Measurements from ENCODE around the gene IRX4. TPM values are rescaled to one million over a fixed set of nuclear protein-coding genes. Genes with fewer than 3 reads are reported as not detected.

IRX4 gene
- total RNA-seq, 3 donors from 2014 or later: not detected

DNA sequence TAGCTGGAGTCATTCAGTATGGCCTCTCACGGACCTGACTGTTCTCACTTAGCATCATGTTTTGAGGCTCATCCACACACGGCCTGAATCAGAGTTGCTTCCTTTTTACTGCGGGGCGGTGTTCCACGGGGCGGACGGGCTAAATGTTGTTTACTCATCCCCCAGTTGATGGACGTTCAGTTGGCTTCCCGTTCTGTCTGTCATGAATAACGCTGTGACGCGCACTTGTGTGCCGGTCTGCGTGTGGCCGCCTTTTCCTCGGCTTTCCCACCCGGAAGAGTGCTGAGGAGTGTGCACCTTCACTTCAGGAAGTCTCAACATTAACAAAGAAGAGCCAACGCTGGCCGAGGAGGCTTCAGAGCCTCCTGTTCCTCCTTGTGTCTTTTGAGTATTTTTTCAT is 39.0 kb upstream of the IRX4 start:
- DNase-seq: no peak
- no peak overlapping the region for H3K4me3 ChIP-seq
- no peaks in the 10 kb centered on the region for H3K4me1 ChIP-seq (ENCODE audit: low read depth)
- intact Hi-C loops (cut with DNase I, micrococcal nuclease): no loop called here
- no peaks in the 10 kb centered on the region for H3K9me3 ChIP-seq
- TF ChIP-seq, protein P1, sequence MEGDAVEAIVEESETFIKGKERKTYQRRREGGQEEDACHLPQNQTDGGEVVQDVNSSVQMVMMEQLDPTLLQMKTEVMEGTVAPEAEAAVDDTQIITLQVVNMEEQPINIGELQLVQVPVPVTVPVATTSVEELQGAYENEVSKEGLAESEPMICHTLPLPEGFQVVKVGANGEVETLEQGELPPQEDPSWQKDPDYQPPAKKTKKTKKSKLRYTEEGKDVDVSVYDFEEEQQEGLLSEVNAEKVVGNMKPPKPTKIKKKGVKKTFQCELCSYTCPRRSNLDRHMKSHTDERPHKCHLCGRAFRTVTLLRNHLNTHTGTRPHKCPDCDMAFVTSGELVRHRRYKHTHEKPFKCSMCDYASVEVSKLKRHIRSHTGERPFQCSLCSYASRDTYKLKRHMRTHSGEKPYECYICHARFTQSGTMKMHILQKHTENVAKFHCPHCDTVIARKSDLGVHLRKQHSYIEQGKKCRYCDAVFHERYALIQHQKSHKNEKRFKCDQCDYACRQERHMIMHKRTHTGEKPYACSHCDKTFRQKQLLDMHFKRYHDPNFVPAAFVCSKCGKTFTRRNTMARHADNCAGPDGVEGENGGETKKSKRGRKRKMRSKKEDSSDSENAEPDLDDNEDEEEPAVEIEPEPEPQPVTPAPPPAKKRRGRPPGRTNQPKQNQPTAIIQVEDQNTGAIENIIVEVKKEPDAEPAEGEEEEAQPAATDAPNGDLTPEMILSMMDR (IDR thresholded peaks at IDR 0.05): no peak
- no peaks in the 10 kb centered on the region for H3K36me3 ChIP-seq (ENCODE audit: low read depth)
- no peak for ATAC-seq

DNA sequence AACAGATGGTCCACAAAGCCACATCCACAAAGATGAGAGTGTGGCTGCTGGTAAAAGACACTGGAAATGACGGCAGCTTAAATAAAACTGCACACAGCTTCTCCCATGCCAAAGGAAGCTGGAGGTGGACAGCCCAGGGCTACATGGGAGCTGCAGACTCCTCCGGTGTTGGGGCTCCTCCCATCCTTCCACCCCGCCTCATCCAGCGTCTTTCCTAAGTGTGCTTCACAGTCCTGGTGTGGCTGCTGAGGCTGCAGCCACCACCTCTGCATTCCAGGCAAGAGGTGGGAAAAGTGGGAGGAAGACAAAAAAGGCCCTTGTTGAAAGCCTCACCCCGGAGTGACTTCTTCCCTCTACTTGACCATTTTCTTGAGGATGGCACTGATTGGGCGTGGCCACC is 37.0 kb upstream of the IRX4 start:
- Histone ChIP-seq H3K4me3 (no peak overlapping the region), H3K9me3 (no peaks in the 10 kb centered on the region), H3K4me1 (ENCODE audit: low read depth) (no peaks in the 10 kb centered on the region), H3K36me3 (ENCODE audit: low read depth) (no peaks in the 10 kb centered on the region)
- TF ChIP-seq, protein P1 (IDR thresholded peaks at IDR 0.05): no peak
- DNase-seq: no peak
- intact Hi-C loops (cut with DNase I, micrococcal nuclease): no loop called here
- ATAC-seq: no peak

DNA sequence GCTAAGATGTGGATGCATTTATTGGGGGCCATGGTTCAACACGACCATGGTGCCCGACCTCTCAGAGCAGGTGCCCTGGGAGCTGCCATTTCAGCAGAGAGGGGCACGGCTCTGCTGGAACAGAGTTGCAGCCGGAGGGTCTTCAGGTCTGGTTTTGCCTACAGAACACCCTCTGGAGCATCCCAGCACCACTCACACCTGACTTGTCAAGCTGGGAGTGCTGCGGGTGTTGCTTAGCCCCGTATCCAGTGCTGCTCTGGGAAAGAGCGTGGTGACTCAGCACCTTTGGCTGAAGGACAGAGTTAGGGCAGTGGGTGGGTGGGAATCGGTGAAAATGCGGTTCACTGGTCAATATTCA is 36.5 kb upstream of the IRX4 start:
- ATAC-seq (no peak), DNase-seq (no peak)
- Histone ChIP-seq H3K9me3 (no peaks in the 10 kb centered on the region), H3K4me3 (no peak overlapping the region), H3K4me1 (ENCODE audit: low read depth) (no peaks in the 10 kb centered on the region), H3K36me3 (ENCODE audit: low read depth) (no peaks in the 10 kb centered on the region)
- intact Hi-C loops (cut with DNase I, micrococcal nuclease): no loop called here
- TF ChIP-seq, protein P1 (IDR thresholded peaks at IDR 0.05): no peak

DNA sequence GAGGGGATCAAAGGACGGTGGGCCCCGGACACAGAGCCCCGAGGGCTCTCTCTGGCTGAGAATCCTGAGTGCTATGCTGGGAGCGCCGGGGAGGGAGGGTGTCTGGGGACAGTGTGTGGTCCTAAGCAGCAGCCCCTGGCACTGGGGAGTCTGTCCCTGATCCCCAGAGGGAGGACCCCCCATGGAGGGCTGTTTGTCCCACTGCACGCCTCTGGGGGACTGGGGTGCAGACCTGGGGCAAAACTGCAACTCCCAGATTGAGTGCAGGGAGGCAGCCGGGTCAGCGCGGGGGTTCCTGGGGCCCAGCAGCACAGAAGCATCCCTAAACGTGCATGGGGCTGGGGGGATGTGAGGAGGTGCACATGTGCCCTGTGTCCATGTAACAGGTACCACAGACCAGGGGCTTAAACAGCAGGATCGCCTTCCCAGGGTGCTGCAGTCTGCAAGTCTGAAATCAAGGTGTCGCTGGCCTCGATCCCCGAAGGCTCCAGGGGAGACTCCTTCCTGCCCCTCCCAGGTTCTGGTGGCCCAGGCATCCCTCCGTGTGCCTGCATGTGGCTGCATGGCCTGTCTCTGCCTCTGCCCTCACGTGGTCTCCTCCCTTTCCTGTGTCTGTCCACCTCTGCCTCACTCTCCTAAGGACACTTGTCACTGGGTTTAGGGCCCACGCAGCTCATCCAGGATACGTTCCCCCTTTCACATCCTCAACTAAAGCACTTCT is 35.9 kb upstream of the IRX4 start:
- DNase-seq (no peak), ATAC-seq (no peak)
- intact Hi-C loops (cut with DNase I, micrococcal nuclease): no loop called here
- no peaks in the 10 kb centered on the region for H3K9me3 ChIP-seq
- H3K4me3 ChIP-seq: no peak overlapping the region
- no peaks in the 10 kb centered on the region for H3K36me3 ChIP-seq (ENCODE audit: low read depth)
- no peaks in the 10 kb centered on the region for H3K4me1 ChIP-seq (ENCODE audit: low read depth)
- TF ChIP-seq, protein P1 (IDR thresholded peaks at IDR 0.05): no peak

DNA sequence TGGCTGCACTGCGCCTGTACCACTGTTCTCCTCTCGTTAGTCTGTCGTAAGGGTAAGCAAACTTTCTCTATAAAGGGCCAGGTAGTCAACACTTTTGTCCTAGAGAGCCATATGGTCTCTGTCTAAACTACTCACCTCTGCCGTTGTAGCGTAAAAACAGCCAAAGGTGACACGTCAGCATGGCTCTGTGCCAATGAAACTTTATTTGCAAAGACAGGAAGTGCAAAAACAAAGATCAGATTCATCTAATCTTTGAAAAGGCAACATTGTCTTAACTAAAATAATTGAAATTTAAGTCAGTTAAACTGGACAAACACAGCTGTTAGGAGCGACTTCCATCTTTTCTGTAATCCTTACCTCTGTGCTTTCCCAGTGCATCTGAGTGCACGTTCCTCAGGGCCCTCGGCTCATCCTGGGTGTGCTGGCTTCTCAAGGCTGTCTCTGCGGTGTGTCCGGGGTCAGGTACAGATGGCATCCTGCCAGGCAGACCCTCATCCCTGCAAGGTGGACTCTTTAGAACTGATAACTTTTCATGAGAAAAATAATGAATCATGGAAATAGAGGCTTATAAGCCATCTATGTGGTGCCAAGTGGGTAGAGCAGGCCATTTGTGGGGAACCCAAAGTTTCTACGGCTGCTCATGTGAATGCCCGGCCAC is 35.2 kb upstream of the IRX4 start:
- intact Hi-C loops (cut with DNase I, micrococcal nuclease): no loop called here
- Histone ChIP-seq H3K36me3 (ENCODE audit: low read depth) (no peaks in the 10 kb centered on the region), H3K4me3 (no peak overlapping the region), H3K4me1 (ENCODE audit: low read depth) (no peaks in the 10 kb centered on the region), H3K9me3 (no peaks in the 10 kb centered on the region)
- TF ChIP-seq, protein P1 (IDR thresholded peaks at IDR 0.05): no peak
- ATAC-seq: no peak
- DNase-seq: no peak

Measured in mucosa of descending colon (tissue), 3 donors.